Spleen (tissue), 11 donors: ENCODE measurements around the gene MEI1. TPM values are rescaled to one million over a fixed set of nuclear protein-coding genes. Genes with fewer than 3 reads are reported as not detected.

ENCODE experiments used
- DNase-seq: peaks from one replicate; pipeline ENCODE4 v3.0.0-alpha.2; 2020
- H3K27ac ChIP-seq, 8 donors: fragments of 200-600 bp; sonication (generic) in 7 of 8; 1 replicate in 4 of 8; 2 replicates in 4 of 8; pipeline versions ENCODE4 v1.5.0 to v1.8.0; 2016 to 2021; ENCODE audit warnings: inconsistent platforms in 4 of 8, mild to moderate bottlenecking in 4 of 8, moderate library complexity in 1 of 8
- H3K27me3 ChIP-seq, 7 donors: fragments of 200-600 bp; sonication (generic) in 6 of 7; replicated peaks in 1 of 7; 1 replicate in 4 of 7; 2 replicates in 3 of 7; pipeline versions ENCODE4 v1.5.0 to v1.8.0; 2016 to 2021; ENCODE audit warnings: inconsistent platforms in 3 of 7, mild to moderate bottlenecking in 1 of 7
- H3K36me3 ChIP-seq, 6 donors: fragments of 200-600 bp; sonication (generic) in 5 of 6; 1 replicate in 4 of 6; 2 replicates in 2 of 6; pipeline versions ENCODE4 v1.5.0 to v1.8.0; 2016 to 2021; ENCODE audit warnings: inconsistent platforms in 2 of 6
- H3K4me1 ChIP-seq, 6 donors: fragments of 200-600 bp; sonication (generic) in 5 of 6; 1 replicate in 3 of 6; 2 replicates in 3 of 6; pipeline versions ENCODE4 v1.5.0 to v1.8.0; 2016 to 2021; ENCODE audit warnings: inconsistent platforms in 3 of 6
- H3K4me3 ChIP-seq, 8 donors: fragments of 200-600 bp; sonication (generic) in 7 of 8; 1 replicate in 4 of 8; 2 replicates in 4 of 8; pipeline versions ENCODE4 v1.5.0 to v1.8.0; 2016 to 2021; ENCODE audit warnings: inconsistent platforms in 4 of 8, mild to moderate bottlenecking in 4 of 8, moderate library complexity in 2 of 8
- H3K9me3 ChIP-seq, 8 donors: fragments of 200-600 bp; sonication (generic) in 7 of 8; 1 replicate in 4 of 8; 2 replicates in 4 of 8; pipeline versions ENCODE4 v1.5.0 to v1.8.0; 2016 to 2021; ENCODE audit warnings: inconsistent platforms in 4 of 8
- CTCF ChIP-seq, 11 experiments: fragments of 200-600 bp in 7 of 11; fragments of 450-650 bp in 4 of 11; sonication (generic) in 4 of 11; IDR thresholded peaks in 8 of 11; conservative IDR thresholded peaks in 3 of 11; 1 replicate in 7 of 11; 2 replicates in 4 of 11; pipeline versions ENCODE4 v1.4.0 to v1.8.0; 2016 to 2021; ENCODE audit warnings: antibody characterized with exemption in 11 of 11, inconsistent platforms in 4 of 11, mild to moderate bottlenecking in 1 of 11
- POLR2A ChIP-seq, 3 donors: fragments of 450-650 bp; IDR thresholded peaks; one replicate each; pipeline ENCODE4 v1.5.1; 2017; ENCODE audit warnings: antibody characterized with exemption in 3 of 3, mild to moderate bottlenecking in 1 of 3
- POLR2AphosphoS5 ChIP-seq, 3 donors: sonication (generic); formaldehyde crosslinking; IDR thresholded peaks; one replicate each; pipeline ENCODE4 v1.5.1; 2017; ENCODE audit warnings: antibody characterized with exemption in 3 of 3
- WGBS, 5 donors: extraction: QIAGEN DNeasy Blood & Tissue Kit in 3 of 5; methylation state at CpG; one replicate each; pipeline versions ENCODE4 v1.1.5 to v1.1.7; 2013 to 2018; 5-methylcytosine and 5-hydroxymethylcytosine counted together
- intact Hi-C: fragments of 100-400 bp; cut with DNase I; formaldehyde crosslinking; loops from one replicate; pipeline ENCODE4 v1.15.0; 2023; ENCODE audit warnings: low total_unique reads
- polyA plus RNA-seq, 3 donors: library from polyadenylated mRNA; stranded (reverse); fragments of 200-250 nt; gene quantifications; one replicate each; pipeline ENCODE4 v1.2.1, GENCODE V29; 2013
- total RNA-seq, 7 donors: library from RNA; depleted of rRNA in 3 of 7; stranded (reverse); fragments of >200 nt in 3 of 7; fragmentation: NEBNext Ultra II Directional in 4 of 7; extraction: Animal tissue kit (Norgen Biotek cat#: 25700) in 4 of 7; gene quantifications; one replicate each; pipeline versions ENCODE4 v1.1.0 to v1.2.1, GENCODE V29; 2016 to 2021
- donor health status: healthy with polysubstance abuse.
- donor health status: DM: no; HTN: no; CAD: no; lungs with moderate emphysema.
- donor health status: DM: no; HTN: no; CAD: no.
- donor health status: Bipolar disorder and iron deficiency.
- donor health status: healthy.
- donor health status: DM: no; HTN: no; CAD: no.
- donor health status: DM: yes; HTN: yes; CAD: no.

The MEI1 gene
- total and polyA plus RNA-seq, 10 donors, result 17.7 to 56.5 (median 22.1) TPM

- TF ChIP-seq POLR2AphosphoS5 (IDR thresholded peaks at IDR 0.05), result peak in 2 of 3 donors; percentile 68
- no peak for TF ChIP-seq CTCF (IDR thresholded peaks at IDR 0.05 in 8 of 11, conservative IDR thresholded peaks at IDR 0.05 in 3 of 11)
- Histone ChIP-seq H3K4me3 (no peak overlapping the region), H3K36me3 (peaks cover 0 to 28% (median 3%) of the 10 kb centered on the region in 6 donors), H3K4me1 (peaks cover 13 to 76% (median 35%) of the 10 kb centered on the region in 6 donors), H3K27me3 (no peaks in the 10 kb centered on the region), H3K9me3 (no peaks in the 10 kb centered on the region), H3K27ac (peak overlapping the region in 7 of 8 donors; percentile 45 to 74 (median 63))
- DNase-seq, result no peak
- intact Hi-C loops, result no loop called here
- 39 to 82% (median 67%) methylated on average over 9 to 11 of the region's 11 CpGs for WGBS, 5 donors
Measured at GRCh38 chr22:41826430-41827383, 127.4 kb downstream of the MEI1 start.

- intact Hi-C loops, result no loop called here
- 85 to 97% (median 95%) methylated on average over 6 of the region's 6 CpGs for WGBS, 5 donors
- Histone ChIP-seq H3K27ac (peak overlapping the region in 3 of 8 donors; percentile 63 to 74 (median 66)), H3K27me3 (no peaks in the 10 kb centered on the region), H3K9me3 (no peaks in the 10 kb centered on the region), H3K4me3 (no peak overlapping the region), H3K4me1 (peaks cover 13 to 82% (median 42%) of the 10 kb centered on the region in 6 donors), H3K36me3 (peaks cover 0 to 28% (median 3%) of the 10 kb centered on the region in 6 donors)
- no peak for DNase-seq
- TF ChIP-seq POLR2AphosphoS5 (IDR thresholded peaks at IDR 0.05) (no peak), POLR2A (IDR thresholded peaks at IDR 0.05) (no peak), CTCF (IDR thresholded peaks at IDR 0.05 in 8 of 11, conservative IDR thresholded peaks at IDR 0.05 in 3 of 11) (no peak)
Measured at GRCh38 chr22:41827671-41828070, 128.4 kb downstream of the MEI1 start.

DNA sequence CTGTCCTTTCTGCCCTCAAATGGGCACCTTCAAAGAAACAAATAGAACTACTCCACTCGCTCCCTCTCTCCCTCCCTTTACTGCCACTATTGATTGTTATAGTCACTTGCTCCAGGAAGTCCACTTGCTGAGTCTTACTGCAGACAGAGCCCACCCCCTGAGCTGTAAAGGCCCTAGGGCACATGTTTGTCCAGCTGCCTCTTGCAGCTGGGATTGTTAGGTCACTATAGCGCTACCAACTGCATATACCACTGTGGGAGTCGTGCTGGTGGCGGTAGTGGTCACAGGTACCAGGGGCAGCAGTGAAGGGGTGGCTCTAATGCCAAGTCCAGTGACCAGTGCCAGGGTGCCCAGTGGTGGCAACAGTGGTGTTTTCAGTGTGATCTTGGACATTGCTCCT is 129.2 kb downstream of the MEI1 start:
- DNase-seq, result no peak
- Histone ChIP-seq H3K4me3 (no peak overlapping the region), H3K27me3 (no peaks in the 10 kb centered on the region), H3K9me3 (no peaks in the 10 kb centered on the region), H3K36me3 (peaks cover 0 to 26% (median 3%) of the 10 kb centered on the region in 6 donors), H3K4me1 (peaks cover 13 to 76% (median 42%) of the 10 kb centered on the region in 6 donors), H3K27ac (no peak overlapping the region)
- TF ChIP-seq CTCF (IDR thresholded peaks at IDR 0.05 in 8 of 11, conservative IDR thresholded peaks at IDR 0.05 in 3 of 11) (no peak), POLR2A (IDR thresholded peaks at IDR 0.05) (no peak), POLR2AphosphoS5 (IDR thresholded peaks at IDR 0.05) (no peak)
- 95 to 100% (median 97%) methylated on average over 4 of the region's 4 CpGs for WGBS, 5 donors
- intact Hi-C loops, result no loop called here

DNA sequence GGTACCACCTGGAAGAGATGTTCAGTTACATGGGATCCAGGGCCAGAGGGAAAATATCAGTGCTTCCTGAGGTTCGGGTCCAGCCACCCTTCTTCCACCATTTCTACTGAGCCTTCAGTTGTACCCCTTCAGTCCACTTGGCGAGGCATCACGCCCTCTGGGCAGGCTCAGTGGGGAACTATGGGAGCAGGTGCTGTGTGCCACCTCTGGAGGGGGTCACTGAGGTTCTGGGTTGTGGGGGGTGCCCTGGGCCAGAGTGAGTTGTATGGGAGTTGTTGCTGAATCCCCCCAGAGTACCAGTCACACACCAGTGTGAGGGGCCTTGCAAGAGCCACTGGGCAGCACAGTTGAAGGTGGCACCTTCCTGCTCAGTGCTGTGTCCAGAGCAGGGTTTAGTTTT is 130.9 kb downstream of the MEI1 start:
- Histone ChIP-seq H3K4me3 (no peak overlapping the region), H3K36me3 (peaks cover 0 to 19% (median 3%) of the 10 kb centered on the region in 6 donors), H3K4me1 (peaks cover 21 to 76% (median 51%) of the 10 kb centered on the region in 6 donors), H3K9me3 (no peaks in the 10 kb centered on the region), H3K27ac (peak overlapping the region in 1 of 8 donors; percentile 22), H3K27me3 (no peaks in the 10 kb centered on the region)
- TF ChIP-seq POLR2AphosphoS5 (IDR thresholded peaks at IDR 0.05), result no peak
- 96 to 100% (median 98%) methylated on average over 3 of the region's 3 CpGs for WGBS, 5 donors
- DNase-seq, result no peak
- intact Hi-C loops, result no loop called here
